GM12873 (cell line): Measurements from ENCODE around the gene CNOT1.

ENCODE experiments used
- TF ChIP-seq, protein P1 (sequence below): IDR thresholded peaks from 2 replicates; pipeline ENCODE4 v1.5.1; 2012; ENCODE audit warnings: low read depth, mild to moderate bottlenecking, moderate library complexity, low read length, control low read depth; ENCODE audit not compliant: insufficient read depth; ENCODE audit errors: missing control alignments

CNOT1 gene

DNA sequence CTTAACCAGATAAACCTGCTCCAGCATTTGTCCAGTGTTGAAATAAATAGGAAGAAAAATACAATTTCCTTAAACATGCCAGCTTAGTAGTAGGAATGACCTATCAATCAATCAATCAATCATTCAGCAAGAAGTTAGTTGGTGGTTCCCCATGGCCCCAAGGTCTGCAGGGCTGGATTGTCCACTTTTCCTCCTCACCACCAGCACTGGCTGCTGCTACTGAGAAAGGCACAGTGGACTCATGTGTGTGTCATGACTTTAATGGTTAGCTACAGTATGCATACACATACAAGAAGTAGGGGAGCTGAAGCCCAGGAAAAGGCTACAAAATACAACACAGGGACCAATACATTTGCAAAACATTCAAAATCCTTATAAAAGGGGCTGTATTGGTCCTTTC, 109.9 kb downstream of the CNOT1 start:
- TF ChIP-seq, protein P1, sequence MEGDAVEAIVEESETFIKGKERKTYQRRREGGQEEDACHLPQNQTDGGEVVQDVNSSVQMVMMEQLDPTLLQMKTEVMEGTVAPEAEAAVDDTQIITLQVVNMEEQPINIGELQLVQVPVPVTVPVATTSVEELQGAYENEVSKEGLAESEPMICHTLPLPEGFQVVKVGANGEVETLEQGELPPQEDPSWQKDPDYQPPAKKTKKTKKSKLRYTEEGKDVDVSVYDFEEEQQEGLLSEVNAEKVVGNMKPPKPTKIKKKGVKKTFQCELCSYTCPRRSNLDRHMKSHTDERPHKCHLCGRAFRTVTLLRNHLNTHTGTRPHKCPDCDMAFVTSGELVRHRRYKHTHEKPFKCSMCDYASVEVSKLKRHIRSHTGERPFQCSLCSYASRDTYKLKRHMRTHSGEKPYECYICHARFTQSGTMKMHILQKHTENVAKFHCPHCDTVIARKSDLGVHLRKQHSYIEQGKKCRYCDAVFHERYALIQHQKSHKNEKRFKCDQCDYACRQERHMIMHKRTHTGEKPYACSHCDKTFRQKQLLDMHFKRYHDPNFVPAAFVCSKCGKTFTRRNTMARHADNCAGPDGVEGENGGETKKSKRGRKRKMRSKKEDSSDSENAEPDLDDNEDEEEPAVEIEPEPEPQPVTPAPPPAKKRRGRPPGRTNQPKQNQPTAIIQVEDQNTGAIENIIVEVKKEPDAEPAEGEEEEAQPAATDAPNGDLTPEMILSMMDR, result no peak

DNA sequence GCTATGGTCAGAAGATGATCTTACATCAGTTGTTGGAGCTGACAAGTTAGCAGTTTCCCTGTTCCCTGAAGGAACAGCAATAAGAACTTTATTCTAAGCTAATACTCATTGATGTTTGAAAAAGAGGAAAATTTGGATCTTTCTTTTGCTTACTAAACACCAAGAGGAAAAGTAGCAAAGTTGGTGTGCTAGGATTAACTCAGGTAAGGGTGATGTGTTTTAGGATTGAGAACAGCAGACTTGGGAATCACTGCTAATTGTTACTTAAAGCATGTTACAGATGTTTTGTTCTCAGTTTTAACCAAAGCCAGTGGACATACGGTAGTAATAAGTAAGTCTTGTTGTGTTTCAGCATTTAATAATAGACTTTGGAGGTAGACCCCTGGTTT, 110.7 kb downstream of the CNOT1 start:
- TF ChIP-seq, protein P1, result no peak

DNA sequence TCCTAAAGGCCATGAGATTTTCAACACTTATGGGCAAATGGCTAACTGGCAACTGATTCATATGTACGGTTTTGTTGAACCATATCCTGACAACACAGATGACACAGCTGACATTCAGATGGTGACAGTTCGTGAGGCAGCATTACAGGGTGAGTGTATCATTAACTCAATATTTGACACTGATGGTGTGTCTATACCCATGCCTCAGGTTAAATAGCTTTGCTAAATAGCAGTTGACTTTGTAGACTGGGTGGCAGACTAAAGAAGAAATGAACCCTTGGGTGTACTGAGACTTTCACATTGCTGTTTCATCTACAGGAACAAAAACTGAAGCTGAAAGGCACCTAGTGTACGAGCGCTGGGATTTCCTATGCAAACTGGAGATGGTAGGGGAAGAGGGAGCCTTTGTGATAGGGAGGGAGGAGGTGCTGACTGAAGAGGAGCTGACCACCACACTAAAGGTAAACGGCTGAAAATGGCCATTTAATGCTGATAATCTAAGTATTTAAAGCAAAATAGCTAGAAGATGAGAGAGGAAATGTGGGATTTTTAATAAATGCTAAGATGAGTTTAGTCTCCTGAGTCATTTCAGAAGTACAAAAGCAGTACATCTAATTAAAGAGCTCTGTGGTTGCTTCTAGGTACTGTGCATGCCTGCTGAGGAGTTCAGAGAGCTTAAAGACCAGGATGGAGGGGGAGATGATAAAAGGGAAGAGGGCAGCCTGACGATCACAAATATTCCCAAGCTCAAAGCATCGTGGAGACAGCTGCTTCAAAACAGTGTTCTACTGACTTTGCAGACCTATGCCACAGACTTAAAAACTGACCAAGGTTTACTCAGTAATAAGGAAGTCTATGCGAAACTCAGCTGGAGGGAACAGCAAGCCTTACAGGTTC, 111.3 kb downstream of the CNOT1 start:
- TF ChIP-seq, protein P1, result no peak

DNA sequence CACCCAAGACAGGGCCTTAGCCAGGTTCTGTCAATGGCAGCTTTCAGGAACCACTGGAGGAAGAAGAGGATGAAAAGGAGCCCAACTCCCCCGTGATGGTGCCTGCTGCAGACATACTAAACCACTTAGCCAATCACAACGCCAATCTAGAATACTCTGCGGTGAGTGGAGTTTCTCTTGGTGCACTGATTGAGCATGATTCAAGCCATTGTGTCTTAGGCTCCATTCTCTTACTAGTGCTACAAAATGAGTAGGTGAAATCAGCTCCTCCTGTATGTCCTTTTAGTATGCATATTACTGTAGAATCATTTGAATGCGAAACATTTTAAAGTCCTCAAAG, 112.9 kb downstream of the CNOT1 start:
- TF ChIP-seq, protein P1, result no peak

DNA sequence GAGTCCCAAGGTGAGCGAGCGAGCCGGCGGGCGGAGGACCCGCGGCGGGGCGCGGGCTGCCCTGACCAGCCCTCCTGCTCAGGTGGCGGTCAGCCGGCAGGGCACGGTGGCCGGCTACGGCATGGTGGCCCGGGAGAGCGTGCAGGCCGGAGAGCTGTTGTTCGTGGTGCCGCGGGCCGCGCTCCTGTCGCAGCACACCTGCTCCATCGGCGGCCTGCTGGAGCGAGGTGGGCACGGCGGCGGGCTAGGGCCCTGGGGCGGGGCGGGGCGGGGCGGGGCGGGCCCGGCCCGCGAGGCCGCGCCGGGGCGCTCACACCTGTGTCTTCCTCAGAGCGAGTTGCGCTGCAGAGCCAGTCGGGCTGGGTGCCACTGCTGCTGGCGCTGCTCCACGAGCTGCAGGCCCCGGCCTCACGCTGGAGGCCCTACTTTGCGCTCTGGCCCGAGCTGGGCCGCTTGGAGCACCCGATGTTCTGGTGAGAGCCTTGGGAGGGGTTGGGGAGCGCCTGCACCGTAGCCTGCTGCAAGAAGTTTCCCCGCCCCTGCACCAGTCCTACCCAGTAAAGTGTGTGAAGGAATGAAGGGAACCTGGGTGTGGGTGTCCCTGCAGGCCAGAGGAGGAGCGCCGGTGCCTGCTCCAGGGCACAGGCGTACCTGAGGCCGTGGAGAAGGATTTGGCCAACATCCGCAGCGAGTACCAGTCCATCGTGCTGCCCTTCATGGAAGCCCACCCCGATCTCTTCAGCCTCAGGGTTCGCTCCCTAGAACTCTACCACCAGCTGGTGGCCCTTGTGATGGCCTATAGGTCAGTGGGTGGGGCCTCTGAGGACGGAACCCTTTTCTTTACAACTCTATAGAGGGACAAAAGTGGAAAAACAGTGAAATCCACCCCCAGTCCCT, 113.5 kb downstream of the CNOT1 start:
- TF ChIP-seq, protein P1, result peak; percentile 1

DNA sequence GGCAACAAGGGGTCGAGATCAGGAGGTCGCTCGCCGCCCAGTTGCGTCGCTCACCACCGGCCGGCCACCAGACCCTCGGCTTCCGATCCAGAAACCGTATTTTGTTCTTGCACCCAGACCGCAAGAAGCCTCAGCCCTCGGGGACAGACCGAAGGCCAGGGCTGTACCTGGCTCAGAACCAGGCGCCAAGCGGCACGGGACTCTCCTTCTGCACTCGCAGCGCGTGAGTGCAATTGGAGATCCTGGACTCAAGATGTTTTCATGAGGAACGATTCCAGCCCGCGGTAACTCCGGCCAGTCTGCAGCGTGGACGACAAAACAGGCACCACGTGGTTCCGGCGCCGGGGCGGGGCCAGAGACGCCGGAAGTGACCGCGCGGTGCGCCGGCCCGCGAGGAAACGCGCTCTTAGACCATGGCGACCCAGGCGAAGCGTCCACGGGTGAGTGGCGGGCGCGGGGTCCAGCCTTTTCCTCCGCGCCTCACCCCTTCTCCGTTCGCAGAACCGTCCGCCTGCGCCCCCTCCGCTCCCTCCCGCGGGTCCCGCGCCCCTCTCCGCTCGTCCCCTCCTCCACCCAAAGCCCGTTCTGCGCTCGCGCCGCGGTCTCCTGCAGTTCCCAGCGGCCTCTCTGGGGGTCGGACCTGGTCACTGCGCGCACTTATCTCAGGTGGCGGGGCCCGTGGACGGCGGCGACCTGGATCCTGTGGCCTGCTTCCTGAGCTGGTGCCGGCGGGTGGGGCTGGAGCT, 114.3 kb downstream of the CNOT1 start, which contains the start of gene SETD6:
SETD6 (plus strand) TSS at position 393 of the 746 bp plus-strand sequence; CDS start at position 414, 21 bp downstream.
- TF ChIP-seq, protein P1, result peak; percentile 6
